ENCODE data around the gene PXT1. TPM values are rescaled to one million over a fixed set of nuclear protein-coding genes. Genes with fewer than 3 reads are reported as not detected.
"Not testable (repeated sequence)": the region's sequence is repeated elsewhere in the genome, so short reads cannot be mapped to it uniquely, and the experiment has no call there.

PXT1 gene
- total RNA-seq, 1 donor from 2014 or later, result not detected

GRCh38 chr6:36444470-36444869 lies 1.8 kb upstream of the PXT1 start:
- no peak for DNase-seq (ENCODE audit: extremely low read depth, low read depth, low spot score)

GRCh38 chr6:36443471-36444428 lies 1.1 kb upstream of the PXT1 start:
- no peak for DNase-seq (ENCODE audit: extremely low read depth, low read depth, low spot score)

- no peak for DNase-seq (ENCODE audit: extremely low read depth, low read depth, low spot score)
Measured at GRCh38 chr6:36442103-36442670, 467 bp downstream of the PXT1 start.

- peak; percentile 97 for DNase-seq (ENCODE audit: extremely low read depth, low read depth, low spot score)
Measured at GRCh38 chr6:36441307-36441894, 1.3 kb downstream of the PXT1 start.

- no peak for DNase-seq (ENCODE audit: extremely low read depth, low read depth, low spot score)
Measured at GRCh38 chr6:36436466-36436865, 6.2 kb downstream of the PXT1 start.

- no peak for DNase-seq (ENCODE audit: extremely low read depth, low read depth, low spot score)
Measured at GRCh38 chr6:36432151-36432671, 10.4 kb downstream of the PXT1 start.

GRCh38 chr6:36431197-36431596 lies 11.5 kb downstream of the PXT1 start:
- DNase-seq (ENCODE audit: extremely low read depth, low read depth, low spot score), result no peak

GRCh38 chr6:36430351-36430750 lies 12.3 kb downstream of the PXT1 start:
- DNase-seq (ENCODE audit: extremely low read depth, low read depth, low spot score), result no peak

- no peak for DNase-seq (ENCODE audit: extremely low read depth, low read depth, low spot score)
Measured at GRCh38 chr6:36428911-36429310, 13.7 kb downstream of the PXT1 start.

GRCh38 chr6:36426622-36427021 lies 16.0 kb downstream of the PXT1 start:
- DNase-seq (ENCODE audit: extremely low read depth, low read depth, low spot score), result no peak

GRCh38 chr6:36423101-36423824 lies 19.4 kb downstream of the PXT1 start:
- no peak for DNase-seq (ENCODE audit: extremely low read depth, low read depth, low spot score)

- no peak for DNase-seq (ENCODE audit: extremely low read depth, low read depth, low spot score)
Measured at GRCh38 chr6:36422714-36423100, 19.9 kb downstream of the PXT1 start.

GRCh38 chr6:36419310-36419709 lies 23.3 kb downstream of the PXT1 start:
- no peak for DNase-seq (ENCODE audit: extremely low read depth, low read depth, low spot score)

GRCh38 chr6:36418558-36418957 lies 24.1 kb downstream of the PXT1 start:
- no peak for DNase-seq (ENCODE audit: extremely low read depth, low read depth, low spot score)

- DNase-seq (ENCODE audit: extremely low read depth, low read depth, low spot score), result no peak
Measured at GRCh38 chr6:36414481-36414880, 28.2 kb downstream of the PXT1 start.

GRCh38 chr6:36413489-36414480 lies 28.9 kb downstream of the PXT1 start:
- DNase-seq (ENCODE audit: extremely low read depth, low read depth, low spot score), result no peak

- not testable (repeated sequence) for DNase-seq (ENCODE audit: extremely low read depth, low read depth, low spot score)
Measured at GRCh38 chr6:36409718-36410117, 32.9 kb downstream of the PXT1 start.

- DNase-seq (ENCODE audit: extremely low read depth, low read depth, low spot score), result no peak
Measured at GRCh38 chr6:36404164-36404563, 38.5 kb downstream of the PXT1 start.

- DNase-seq (ENCODE audit: extremely low read depth, low read depth, low spot score), result no peak
Measured at GRCh38 chr6:36402481-36402880, 40.2 kb downstream of the PXT1 start.

GRCh38 chr6:36399970-36400369 lies 42.7 kb downstream of the PXT1 start:
- no peak for DNase-seq (ENCODE audit: extremely low read depth, low read depth, low spot score)

Data from glomerular endothelial cell (primary cell).